Muscle layer of colon (tissue), 2 donors: ENCODE data around the gene ZDBF2.
"Not testable (repeated sequence)": the region's sequence is repeated elsewhere in the genome, so short reads cannot be mapped to it uniquely, and the experiment has no call there.

Experiments used
- H3K27ac ChIP-seq: one replicate; pipeline ENCODE4 v1.7.0; 2013; ENCODE audit warnings: low read depth, mild to moderate bottlenecking, low read length, moderate library complexity
- H3K27me3 ChIP-seq, 2 donors: one replicate each; pipeline ENCODE4 v1.7.0; 2013; ENCODE audit warnings: low read length in 2 of 2, mild to moderate bottlenecking in 2 of 2; ENCODE audit not compliant: insufficient read depth in 2 of 2, control insufficient read depth in 1 of 2
- H3K36me3 ChIP-seq: one replicate; pipeline ENCODE4 v1.7.0; 2013; ENCODE audit warnings: mild to moderate bottlenecking, low read length; ENCODE audit not compliant: insufficient read depth
- H3K4me1 ChIP-seq: one replicate; pipeline ENCODE4 v1.7.0; 2013; ENCODE audit warnings: mild to moderate bottlenecking, low read length; ENCODE audit not compliant: insufficient read depth
- H3K4me3 ChIP-seq, 2 donors: one replicate each; pipeline ENCODE4 v1.7.0; 2013; ENCODE audit warnings: low read length in 2 of 2, low read depth in 1 of 2, mild to moderate bottlenecking in 1 of 2, moderate library complexity in 1 of 2
- H3K9ac ChIP-seq: one replicate; pipeline ENCODE4 v1.7.0; 2013; ENCODE audit warnings: low read length
- H3K9me3 ChIP-seq: one replicate; pipeline ENCODE4 v1.7.0; 2013; ENCODE audit warnings: mild to moderate bottlenecking, low read length
- donor health status: abdominal sarcoma.
- donor health status: Adenocarcinoma of cecum.

The ZDBF2 gene

DNA sequence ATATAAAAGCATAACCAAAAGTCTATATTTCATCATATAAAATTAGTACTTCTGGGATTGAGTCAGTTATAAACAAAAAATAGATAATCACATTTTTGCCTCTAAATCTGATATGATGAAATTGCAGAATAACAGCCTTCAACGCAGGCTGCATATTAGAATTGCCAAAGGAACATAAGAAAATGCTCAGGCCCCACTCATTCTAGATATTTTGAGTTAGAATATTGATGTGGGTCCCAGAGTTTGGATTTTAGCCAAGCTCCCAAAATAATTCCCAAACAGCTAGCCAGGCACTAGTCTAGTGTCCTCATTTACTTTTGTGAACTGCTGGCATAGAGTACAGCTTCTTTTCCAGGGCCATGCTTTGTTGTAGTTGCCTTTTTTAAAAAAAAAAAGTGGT lies 63.5 kb downstream of the ZDBF2 start:
- Histone ChIP-seq H3K9me3 (no peaks in the 10 kb centered on the region), H3K9ac (no peak overlapping the region), H3K36me3 (no peaks in the 10 kb centered on the region), H3K4me3 (no peak overlapping the region), H3K4me1 (no peaks in the 10 kb centered on the region), H3K27me3 (no peaks in the 10 kb centered on the region), H3K27ac (no peak overlapping the region)

DNA sequence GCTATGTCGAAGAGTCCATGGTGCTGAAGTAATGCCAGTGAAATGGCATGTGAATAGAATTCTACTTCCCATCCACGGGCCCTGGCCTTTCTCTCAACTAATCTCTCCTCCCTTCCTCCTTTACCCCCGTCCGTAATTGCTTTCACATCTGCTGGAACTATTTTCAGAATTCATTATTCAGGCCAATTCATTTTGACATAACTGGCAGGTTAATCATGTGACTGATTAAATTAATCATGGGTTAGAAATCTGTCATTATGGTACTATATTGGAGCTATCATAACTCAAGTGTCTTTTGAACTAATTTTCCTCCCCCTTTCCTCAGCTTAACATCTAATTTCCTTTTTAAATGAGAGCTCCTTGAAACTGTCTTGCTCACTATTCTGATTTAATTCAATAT lies 66.9 kb downstream of the ZDBF2 start:
- Histone ChIP-seq H3K27me3 (no peaks in the 10 kb centered on the region), H3K9me3 (no peaks in the 10 kb centered on the region), H3K9ac (no peak overlapping the region), H3K4me1 (no peaks in the 10 kb centered on the region), H3K4me3 (no peak overlapping the region), H3K27ac (no peak overlapping the region), H3K36me3 (no peaks in the 10 kb centered on the region)

GRCh38 chr2:206343144-206343543 lies 68.7 kb downstream of the ZDBF2 start:
- Histone ChIP-seq H3K9ac (no peak overlapping the region), H3K9me3 (no peaks in the 10 kb centered on the region), H3K27me3 (no peaks in the 10 kb centered on the region), H3K36me3 (no peaks in the 10 kb centered on the region), H3K4me3 (no peak overlapping the region), H3K27ac (no peak overlapping the region), H3K4me1 (no peaks in the 10 kb centered on the region)

DNA sequence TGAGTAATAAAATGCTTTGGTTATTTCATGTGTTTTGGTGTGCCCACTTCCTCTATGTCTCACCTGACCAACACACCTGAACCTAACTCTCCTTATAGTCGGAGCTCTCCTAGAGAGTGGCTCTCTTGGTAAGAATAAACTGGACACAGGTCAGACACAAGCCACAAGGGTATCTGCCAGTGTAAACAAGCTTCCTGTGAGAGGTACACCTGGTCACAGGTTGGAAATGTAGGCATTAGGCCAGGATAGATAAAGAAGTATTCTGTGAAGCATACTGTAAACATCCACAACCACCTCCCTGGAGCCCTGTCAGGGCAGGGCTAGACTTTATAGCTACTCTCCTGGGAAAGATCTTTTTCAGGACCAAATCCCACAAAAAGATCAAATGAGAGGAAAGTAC lies 69.4 kb downstream of the ZDBF2 start:
- no peak overlapping the region for H3K4me3 ChIP-seq
- no peaks in the 10 kb centered on the region for H3K4me1 ChIP-seq
- no peaks in the 10 kb centered on the region for H3K9me3 ChIP-seq
- no peak overlapping the region for H3K9ac ChIP-seq
- no peaks in the 10 kb centered on the region for H3K27me3 ChIP-seq
- H3K36me3 ChIP-seq = no peaks in the 10 kb centered on the region
- no peak overlapping the region for H3K27ac ChIP-seq

GRCh38 chr2:206345606-206346005 lies 71.1 kb downstream of the ZDBF2 start:
- no peak overlapping the region for H3K4me3 ChIP-seq
- H3K4me1 ChIP-seq = no peaks in the 10 kb centered on the region
- no peak overlapping the region for H3K27ac ChIP-seq
- H3K36me3 ChIP-seq = no peaks in the 10 kb centered on the region
- H3K9me3 ChIP-seq = no peaks in the 10 kb centered on the region
- H3K27me3 ChIP-seq = no peaks in the 10 kb centered on the region
- no peak overlapping the region for H3K9ac ChIP-seq

DNA sequence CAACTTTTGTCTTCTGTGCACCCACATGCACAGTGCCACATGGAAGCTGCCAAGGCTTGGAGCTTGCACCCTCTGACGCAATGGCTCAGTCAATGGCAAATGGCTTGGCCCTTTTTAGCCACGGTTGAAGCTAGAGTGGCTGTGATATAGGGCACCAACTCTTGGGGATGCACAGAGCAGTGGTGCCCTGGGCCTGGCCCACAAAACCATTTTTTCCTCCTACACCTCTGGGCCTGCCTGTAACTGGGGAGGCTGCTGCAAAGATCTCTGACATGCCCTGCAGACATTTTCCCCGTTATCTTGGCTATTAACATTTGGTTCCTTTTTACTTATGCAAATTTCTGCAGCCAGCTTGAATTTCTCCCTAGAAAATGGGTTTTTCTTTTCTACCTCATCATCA lies 74.9 kb downstream of the ZDBF2 start:
- no peaks in the 10 kb centered on the region for H3K9me3 ChIP-seq
- H3K27ac ChIP-seq = no peak overlapping the region
- H3K36me3 ChIP-seq = no peaks in the 10 kb centered on the region
- H3K4me1 ChIP-seq = no peaks in the 10 kb centered on the region
- no peak overlapping the region for H3K9ac ChIP-seq
- no peaks in the 10 kb centered on the region for H3K27me3 ChIP-seq
- H3K4me3 ChIP-seq = no peak overlapping the region

DNA sequence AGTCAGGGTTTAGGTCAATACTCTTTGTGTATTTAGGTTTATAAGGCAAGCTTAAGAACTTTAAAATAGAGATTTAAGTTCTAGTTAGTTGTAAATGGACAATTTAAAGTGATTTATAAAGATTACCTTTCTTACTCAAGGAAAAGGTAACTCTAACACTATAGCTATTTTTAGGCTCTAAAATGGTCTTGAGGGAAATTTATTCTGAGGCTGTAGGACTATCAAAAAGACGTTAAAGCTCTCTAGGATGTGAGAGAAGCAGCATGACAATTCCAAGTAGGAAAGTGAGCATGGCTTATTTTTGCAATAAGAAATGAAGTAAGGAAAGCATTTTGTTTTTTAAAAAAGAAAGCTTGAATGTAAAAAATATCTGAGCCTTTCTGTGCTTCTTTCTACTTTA lies 78.1 kb downstream of the ZDBF2 start:
- no peaks in the 10 kb centered on the region for H3K27me3 ChIP-seq
- H3K9me3 ChIP-seq = no peaks in the 10 kb centered on the region
- H3K4me3 ChIP-seq = no peak overlapping the region
- H3K4me1 ChIP-seq = no peaks in the 10 kb centered on the region
- H3K9ac ChIP-seq = no peak overlapping the region
- no peaks in the 10 kb centered on the region for H3K36me3 ChIP-seq
- no peak overlapping the region for H3K27ac ChIP-seq

GRCh38 chr2:206353685-206354084 lies 79.2 kb downstream of the ZDBF2 start:
- no peaks in the 10 kb centered on the region for H3K36me3 ChIP-seq
- H3K4me3 ChIP-seq = no peak overlapping the region
- no peak overlapping the region for H3K27ac ChIP-seq
- no peaks in the 10 kb centered on the region for H3K9me3 ChIP-seq
- no peak overlapping the region for H3K9ac ChIP-seq
- H3K27me3 ChIP-seq = no peaks in the 10 kb centered on the region
- H3K4me1 ChIP-seq = no peaks in the 10 kb centered on the region

GRCh38 chr2:206354129-206354528 lies 79.7 kb downstream of the ZDBF2 start:
- Histone ChIP-seq H3K9me3 (no peaks in the 10 kb centered on the region), H3K4me1 (no peaks in the 10 kb centered on the region), H3K9ac (no peak overlapping the region), H3K36me3 (no peaks in the 10 kb centered on the region), H3K4me3 (no peak overlapping the region), H3K27me3 (no peaks in the 10 kb centered on the region), H3K27ac (no peak overlapping the region)

DNA sequence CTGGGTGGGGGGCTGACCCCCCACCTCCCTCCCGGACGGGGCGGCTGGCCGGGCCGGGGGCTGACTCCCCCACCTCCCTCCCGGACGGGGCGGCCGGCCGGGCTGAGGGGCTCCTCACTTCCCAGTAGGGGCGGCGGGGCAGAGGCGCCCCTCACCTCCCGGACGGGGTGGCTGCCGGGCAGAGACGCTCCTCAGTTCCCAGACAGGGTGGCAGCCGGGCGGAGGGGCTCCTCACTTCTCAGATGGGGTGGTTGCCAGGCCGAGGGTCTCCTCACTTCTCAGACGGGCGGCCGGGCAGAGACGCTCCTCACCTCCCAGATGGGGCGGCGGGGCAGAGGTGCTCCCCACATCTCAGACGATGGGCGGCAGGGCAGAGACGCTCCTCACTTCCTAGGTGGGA lies 82.4 kb downstream of the ZDBF2 start:
- H3K36me3 ChIP-seq, H3K9ac ChIP-seq, H3K27ac ChIP-seq, H3K4me3 ChIP-seq, H3K9me3 ChIP-seq, H3K27me3 ChIP-seq, H3K4me1 ChIP-seq: not testable (repeated sequence)

- H3K27ac ChIP-seq, H3K9me3 ChIP-seq, H3K9ac ChIP-seq, H3K27me3 ChIP-seq, H3K4me1 ChIP-seq, H3K4me3 ChIP-seq, H3K36me3 ChIP-seq: not testable (repeated sequence)
These were observed 86.4 kb downstream of the ZDBF2 start for GRCh38 chr2:206360840-206361239.

GRCh38 chr2:206361407-206362045 lies 87.1 kb downstream of the ZDBF2 start:
- Histone ChIP-seq H3K4me1 (no peaks in the 10 kb centered on the region), H3K9me3 (no peaks in the 10 kb centered on the region), H3K9ac (no peak overlapping the region), H3K27ac (no peak overlapping the region), H3K36me3 (no peaks in the 10 kb centered on the region), H3K27me3 (no peaks in the 10 kb centered on the region), H3K4me3 (no peak overlapping the region)
